Glutamatergic neuron (in vitro differentiated cells): ENCODE measurements around the gene SLC35C1. TPM values are rescaled to one million over a fixed set of nuclear protein-coding genes. Genes with fewer than 3 reads are reported as not detected.

Source experiments
- DNase-seq: peaks from one replicate; pipeline ENCODE4 v3.0.0; 2022
- H3K27ac Mint-ChIP-seq: one replicate; pipeline ENCODE4 v1.8.0; 2020; ENCODE audit warnings: mild to moderate bottlenecking, mixed read lengths, inconsistent platforms; ENCODE audit not compliant: unreplicated experiment
- H3K27me3 Mint-ChIP-seq: one replicate; pipeline ENCODE4 v1.8.0; 2020; ENCODE audit warnings: mild to moderate bottlenecking, moderate library complexity, mixed read lengths, inconsistent platforms; ENCODE audit not compliant: unreplicated experiment
- H3K36me3 Mint-ChIP-seq: one replicate; pipeline ENCODE4 v1.8.0; 2020; ENCODE audit warnings: mild to moderate bottlenecking, mixed read lengths, inconsistent platforms; ENCODE audit not compliant: unreplicated experiment
- H3K4me1 Mint-ChIP-seq: one replicate; pipeline ENCODE4 v1.8.0; 2020; ENCODE audit warnings: mild to moderate bottlenecking, low read depth, mixed read lengths, inconsistent platforms; ENCODE audit not compliant: unreplicated experiment
- H3K4me3 Mint-ChIP-seq: one replicate; pipeline ENCODE4 v1.8.0; 2020; ENCODE audit warnings: mild to moderate bottlenecking, mixed read lengths, inconsistent platforms; ENCODE audit not compliant: unreplicated experiment
- H3K9me3 Mint-ChIP-seq: one replicate; pipeline ENCODE4 v1.8.0; 2020; ENCODE audit warnings: mild to moderate bottlenecking, moderate library complexity, mixed read lengths, inconsistent platforms; ENCODE audit not compliant: unreplicated experiment
- CTCF ChIP-seq: fragments of 200-600 bp; sonication (generic); IDR thresholded peaks from one replicate; pipeline ENCODE4 v1.5.0; 2021; ENCODE audit not compliant: partially characterized antibody, unreplicated experiment
- total RNA-seq: library from RNA; stranded (reverse); fragmentation: NEBNext Ultra II Directional; extraction: Animal tissue kit (Norgen Biotek cat#: 25700); gene quantifications from one replicate; pipeline ENCODE4 v1.2.1, GENCODE V29; 2021; ENCODE audit not compliant: unreplicated experiment

Gene SLC35C1
- total RNA-seq, 1 donor from 2014 or later: 20.9 TPM

- Mint-ChIP-seq H3K4me1 (peaks cover 7% of the 10 kb centered on the region), H3K36me3 (no peaks in the 10 kb centered on the region), H3K4me3 (no peak overlapping the region), H3K27me3 (peaks cover 7% of the 10 kb centered on the region), H3K9me3 (peaks cover 5% of the 10 kb centered on the region), H3K27ac (peak overlapping the region; percentile 92)
- no peak for DNase-seq
- no peak for TF ChIP-seq CTCF
These were observed 41.3 kb downstream of the SLC35C1 start for GRCh38 chr11:45846174-45846675.

GRCh38 chr11:45846974-45847910, 42.3 kb downstream of the SLC35C1 start, which contains the start of gene CRY2:
CRY2 (plus strand) TSS chr11:45847475; CDS start chr11:45847491, 16 bp downstream.
- Mint-ChIP-seq H3K27ac (peak within 1 kb of the TSS; percentile 92), H3K4me3 (peak within 1 kb of the TSS; percentile 78), H3K9me3 (peaks cover 5% of the 10 kb centered on the region), H3K27me3 (peaks cover 7% of the 10 kb centered on the region), H3K4me1 (peaks cover 11% of the 10 kb centered on the region), H3K36me3 (no peaks in the 10 kb centered on the region)
- no peak for TF ChIP-seq CTCF
- peak; percentile 100 for DNase-seq

- Mint-ChIP-seq H3K27ac (peak overlapping the region; percentile 33), H3K4me3 (peak overlapping the region; percentile 76), H3K9me3 (peaks cover 5% of the 10 kb centered on the region), H3K4me1 (peaks cover 14% of the 10 kb centered on the region), H3K27me3 (peaks cover 7% of the 10 kb centered on the region), H3K36me3 (no peaks in the 10 kb centered on the region)
- DNase-seq: peak; percentile 28
- TF ChIP-seq CTCF: peak; percentile 12
These were observed 43.0 kb downstream of the SLC35C1 start for GRCh38 chr11:45847911-45848316.

- TF ChIP-seq CTCF: no peak
- Mint-ChIP-seq H3K9me3 (peaks cover 5% of the 10 kb centered on the region), H3K36me3 (no peaks in the 10 kb centered on the region), H3K27ac (no peak overlapping the region), H3K4me1 (peaks cover 14% of the 10 kb centered on the region), H3K4me3 (peak overlapping the region; percentile 76), H3K27me3 (peaks cover 7% of the 10 kb centered on the region)
- DNase-seq: no peak
These were observed 43.7 kb downstream of the SLC35C1 start for GRCh38 chr11:45848654-45849081.

GRCh38 chr11:45850446-45850845, 45.5 kb downstream of the SLC35C1 start:
- Mint-ChIP-seq H3K4me1 (peaks cover 22% of the 10 kb centered on the region), H3K4me3 (no peak overlapping the region), H3K36me3 (no peaks in the 10 kb centered on the region), H3K9me3 (peaks cover 5% of the 10 kb centered on the region), H3K27me3 (peaks cover 4% of the 10 kb centered on the region), H3K27ac (no peak overlapping the region)
- no peak for DNase-seq
- TF ChIP-seq CTCF: no peak
